Esophagus muscularis mucosa (tissue), 4 donors: ENCODE data around the gene SEPTIN2.
"Not testable (repeated sequence)": the region's sequence is repeated elsewhere in the genome, so short reads cannot be mapped to it uniquely, and the experiment has no call there.

Experiments used
- CTCF ChIP-seq, 3 experiments: fragments of 200-600 bp in 2 of 3; fragments of 450-650 bp in 1 of 3; sonication (generic) in 2 of 3; IDR thresholded peaks; one replicate each; pipeline ENCODE4 v1.5.1; 2017 to 2019; ENCODE audit warnings: antibody characterized with exemption in 3 of 3, mild to moderate bottlenecking in 2 of 3, moderate library complexity in 1 of 3
- EP300 ChIP-seq: sonication (generic); formaldehyde crosslinking; IDR thresholded peaks from one replicate; pipeline ENCODE4 v1.6.1; 2017; ENCODE audit warnings: antibody characterized with exemption
- POLR2A ChIP-seq: fragments of 450-650 bp; IDR thresholded peaks from one replicate; pipeline ENCODE4 v1.6.1; 2017; ENCODE audit warnings: antibody characterized with exemption, moderate library complexity, mild to moderate bottlenecking, low read depth
- POLR2AphosphoS5 ChIP-seq, 2 donors: sonication (generic); formaldehyde crosslinking; IDR thresholded peaks; one replicate each; pipeline ENCODE4 v1.6.1; 2017; ENCODE audit warnings: antibody characterized with exemption in 2 of 2

DNA sequence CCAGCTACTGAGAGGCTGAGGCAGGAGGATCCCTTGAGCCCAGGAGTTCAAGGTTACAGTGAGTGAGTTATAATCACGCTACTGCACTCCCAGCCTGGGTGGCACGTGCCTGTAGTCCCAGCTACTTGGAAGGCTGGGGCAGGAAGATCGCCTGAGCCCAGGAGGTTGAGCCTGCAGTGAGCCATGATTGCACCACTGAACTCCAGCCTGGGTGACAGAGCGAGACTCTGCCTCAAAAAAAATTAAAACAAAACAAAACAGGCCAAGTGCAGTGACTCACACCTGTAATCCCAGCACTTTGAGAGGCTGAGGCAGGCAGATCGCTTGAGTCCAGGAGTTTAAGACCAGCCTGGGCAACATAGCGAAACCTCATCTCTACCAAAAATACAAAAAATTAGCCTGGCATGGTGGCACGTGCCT, 22.3 kb upstream of the SEPTIN2 start:
- TF ChIP-seq POLR2A; POLR2AphosphoS5 (IDR thresholded peaks at IDR 0.05); CTCF (IDR thresholded peaks at IDR 0.05); EP300: not testable (repeated sequence)
